COLO829 (cell line): ENCODE data around the gene LARP1.
"Not testable (repeated sequence)": the region's sequence is repeated elsewhere in the genome, so short reads cannot be mapped to it uniquely, and the experiment has no call there.

Experiments
- DNase-seq: peaks from one replicate; pipeline ENCODE4 v3.0.0; 2012; ENCODE audit warnings: low spot score

LARP1 gene

DNA sequence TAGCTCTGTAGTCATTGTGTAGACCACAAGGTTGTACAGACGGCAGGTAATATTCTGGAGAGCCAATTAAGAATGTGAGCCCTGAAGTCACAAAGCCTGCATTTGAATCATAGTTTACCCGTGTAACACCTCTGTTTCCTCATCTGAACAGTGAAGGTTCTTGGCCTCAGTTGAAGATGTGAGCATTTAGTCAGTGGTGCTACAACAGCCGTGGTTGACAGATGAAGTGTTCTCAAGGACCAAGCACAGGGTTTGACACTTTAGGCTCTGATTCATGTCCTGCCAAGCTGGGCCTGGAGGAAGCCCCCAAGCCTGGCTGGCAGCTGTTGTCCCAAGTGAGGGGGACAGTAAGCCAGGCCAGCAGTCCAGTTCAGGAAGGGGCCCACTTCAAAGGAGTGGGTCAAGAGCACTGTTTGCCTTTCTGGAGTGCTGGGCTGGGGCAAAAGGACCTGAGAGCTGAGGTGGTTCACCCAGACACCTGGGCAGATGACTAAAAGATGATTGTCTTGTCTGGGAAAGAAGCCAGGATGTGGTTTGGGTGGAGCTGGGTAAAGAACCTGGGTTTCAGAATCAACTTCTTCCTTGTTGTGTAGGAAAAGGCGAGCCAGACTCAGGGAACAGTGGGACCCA is 74.5 kb downstream of the LARP1 start:
- DNase-seq: no peak

DNA sequence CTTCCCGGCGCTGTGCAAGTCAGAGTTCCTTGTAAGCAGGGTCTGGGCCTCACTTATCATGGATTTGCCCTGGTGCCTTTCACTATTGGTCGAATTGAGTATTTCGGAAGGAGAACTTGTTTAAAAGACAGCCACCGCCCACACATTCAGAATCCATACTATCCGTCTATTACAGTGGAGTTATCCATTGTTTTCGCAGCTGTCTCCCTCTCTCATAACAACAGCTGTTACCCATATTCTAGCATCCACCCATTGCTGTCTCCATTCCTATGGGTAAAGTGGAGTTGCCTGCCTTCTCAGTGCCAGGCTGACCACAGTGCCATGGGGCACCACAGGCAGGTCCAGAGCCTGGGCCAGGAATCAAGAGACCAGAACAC is 75.0 kb downstream of the LARP1 start:
- no peak for DNase-seq

DNA sequence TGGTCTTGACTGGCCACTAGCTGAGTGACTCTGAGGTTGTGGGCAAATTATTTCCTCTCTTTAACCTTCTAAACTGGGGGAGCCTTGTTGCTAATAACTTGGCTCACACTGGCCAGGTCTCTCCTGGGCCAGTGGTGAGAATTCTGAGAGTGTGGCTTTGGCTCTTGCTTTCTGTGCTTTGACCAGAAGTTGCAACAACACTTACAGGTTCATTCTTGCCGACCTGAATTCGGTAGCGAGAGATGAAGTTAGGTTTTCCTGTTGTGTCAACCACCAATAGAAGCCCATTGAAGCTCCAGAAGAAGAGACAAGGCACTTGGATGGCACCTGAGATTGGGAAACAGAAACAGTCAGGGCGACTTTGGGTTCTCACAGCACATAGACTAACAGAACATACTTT is 75.4 kb downstream of the LARP1 start:
- no peak for DNase-seq

DNA sequence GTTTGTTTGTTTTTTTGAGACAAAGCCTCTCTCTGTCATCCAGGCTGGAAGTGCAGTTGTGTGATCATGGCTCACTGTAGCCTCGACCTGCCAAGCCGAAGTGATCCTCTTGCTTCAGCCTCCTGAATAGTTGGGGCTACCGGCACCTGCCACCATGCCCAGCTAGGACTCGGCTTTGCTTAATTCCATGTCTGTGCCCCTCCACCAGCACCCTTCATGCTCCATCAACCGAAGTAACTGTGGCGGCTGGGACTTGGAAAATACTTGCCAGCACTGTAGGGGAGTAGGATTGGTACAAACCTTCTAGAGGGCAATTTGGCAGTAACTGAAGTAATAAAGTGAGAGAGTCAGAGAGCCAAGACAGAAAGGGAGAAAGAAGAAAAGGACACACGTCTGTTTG is 76.3 kb downstream of the LARP1 start:
- DNase-seq: no peak

DNA sequence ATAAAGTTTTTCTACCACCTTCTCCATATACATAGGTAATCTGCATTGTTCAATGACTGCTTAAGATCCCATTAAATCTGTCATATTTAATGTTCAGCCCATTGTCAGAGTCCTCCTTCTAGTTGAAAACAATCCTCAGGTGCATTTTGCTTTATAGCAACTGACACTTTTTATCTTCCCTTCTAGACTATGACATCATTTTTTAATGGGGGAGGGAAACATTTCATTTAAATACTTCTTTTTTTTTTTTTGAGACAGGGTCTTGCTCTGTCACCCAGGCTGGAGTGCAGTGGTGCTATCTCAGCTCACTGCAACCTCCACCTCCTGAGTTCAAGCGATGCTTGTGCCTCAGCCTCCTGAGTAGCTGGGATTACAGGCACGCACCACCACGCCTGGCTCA is 77.6 kb downstream of the LARP1 start:
- not testable (repeated sequence) for DNase-seq

DNA sequence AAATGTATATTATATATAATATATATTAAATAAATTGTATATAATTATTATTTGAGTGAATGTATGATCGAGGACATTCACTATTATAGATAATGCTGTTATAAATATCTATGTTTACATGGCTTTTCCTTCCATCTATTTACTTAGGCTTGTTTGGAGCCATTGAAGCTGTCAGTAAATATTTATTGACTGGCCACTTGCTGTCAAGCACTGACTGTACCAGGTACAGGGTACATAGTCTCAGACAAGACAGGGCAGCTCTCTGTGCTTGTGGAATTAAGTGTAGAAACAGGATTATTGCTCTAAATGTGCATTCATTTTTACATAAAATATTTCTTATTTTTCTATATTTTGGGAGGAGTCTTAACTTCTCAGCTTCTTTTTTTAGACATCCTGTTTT is 78.9 kb downstream of the LARP1 start:
- no peak for DNase-seq

DNA sequence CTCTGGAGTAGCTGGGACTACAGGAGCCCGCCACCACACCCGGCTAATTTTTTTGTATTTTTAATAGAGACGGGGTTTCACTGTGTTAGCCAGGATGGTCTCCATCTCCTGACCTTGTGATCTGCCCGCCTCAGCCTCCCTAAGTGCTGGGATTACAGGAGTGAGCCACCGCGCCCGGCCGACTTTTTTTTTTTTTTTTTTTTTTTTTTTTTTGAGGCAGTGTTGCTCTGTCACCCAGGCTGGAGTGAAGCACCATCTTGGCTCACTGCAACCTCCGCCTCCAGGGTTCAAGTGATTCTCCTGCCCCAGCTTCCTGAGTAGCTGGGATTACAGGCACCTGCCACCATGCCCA is 80.5 kb downstream of the LARP1 start:
- not testable (repeated sequence) for DNase-seq

DNA sequence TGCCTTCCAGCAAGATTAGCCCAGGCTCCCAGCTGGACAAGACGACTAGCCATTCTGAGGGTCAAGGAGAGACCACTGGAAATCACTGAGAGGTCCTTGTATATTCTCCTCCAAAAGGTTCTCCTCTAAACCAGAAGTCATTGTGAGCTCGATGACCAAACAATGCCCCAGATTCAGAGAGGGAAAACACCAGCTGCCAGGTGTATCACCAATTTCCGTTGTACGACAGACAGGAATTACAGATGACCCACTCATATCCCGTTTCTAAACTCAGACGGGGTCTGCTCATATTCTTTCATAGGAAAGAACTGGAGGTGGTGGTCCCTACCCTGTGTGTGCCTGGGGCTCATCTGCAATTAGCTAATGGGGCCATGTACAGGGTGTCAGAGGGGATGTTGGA is 81.0 kb downstream of the LARP1 start:
- DNase-seq: no peak

DNA sequence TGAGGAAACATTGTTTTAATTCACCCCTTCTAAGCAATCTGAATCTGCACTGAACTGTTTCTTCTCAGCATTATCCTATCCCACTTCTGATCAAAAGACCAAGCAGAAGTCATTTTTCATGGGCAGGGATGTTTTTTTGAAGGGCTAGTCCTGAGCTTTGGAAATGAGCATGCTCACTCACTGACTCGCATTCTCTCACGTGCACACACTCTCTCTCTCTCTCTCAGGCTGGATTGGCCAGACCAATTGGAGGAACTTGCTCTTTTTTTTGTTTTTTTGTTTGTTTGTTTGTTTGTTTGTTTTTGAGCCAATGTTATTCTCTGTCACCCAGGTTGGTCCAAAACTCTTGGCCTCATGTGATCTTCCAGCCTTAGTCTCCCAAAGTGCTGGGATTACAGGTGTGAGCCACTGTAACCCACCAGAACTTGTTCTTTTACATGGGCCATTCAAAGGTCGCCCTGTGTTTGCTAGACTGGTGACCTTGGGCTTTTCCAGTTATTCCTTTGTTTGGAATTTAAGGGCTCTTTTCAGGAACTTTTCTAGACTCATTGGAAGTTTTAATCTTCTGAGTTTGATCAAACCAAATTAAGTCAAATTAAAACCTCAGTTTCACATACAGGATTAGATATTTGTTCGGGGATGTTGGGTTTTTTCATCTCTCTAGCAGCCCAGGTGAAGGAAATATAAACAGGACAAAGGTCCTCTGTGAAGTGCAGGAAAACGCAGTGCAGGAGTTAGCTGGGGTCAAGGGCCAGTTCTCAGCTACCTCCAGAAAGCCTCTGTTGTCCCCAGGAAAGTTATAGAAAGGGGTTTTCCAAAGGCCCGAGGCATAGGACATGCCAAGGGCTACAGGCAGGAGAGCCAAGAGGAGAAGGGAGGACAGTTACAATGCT is 82.1 kb downstream of the LARP1 start:
- DNase-seq: no peak

DNA sequence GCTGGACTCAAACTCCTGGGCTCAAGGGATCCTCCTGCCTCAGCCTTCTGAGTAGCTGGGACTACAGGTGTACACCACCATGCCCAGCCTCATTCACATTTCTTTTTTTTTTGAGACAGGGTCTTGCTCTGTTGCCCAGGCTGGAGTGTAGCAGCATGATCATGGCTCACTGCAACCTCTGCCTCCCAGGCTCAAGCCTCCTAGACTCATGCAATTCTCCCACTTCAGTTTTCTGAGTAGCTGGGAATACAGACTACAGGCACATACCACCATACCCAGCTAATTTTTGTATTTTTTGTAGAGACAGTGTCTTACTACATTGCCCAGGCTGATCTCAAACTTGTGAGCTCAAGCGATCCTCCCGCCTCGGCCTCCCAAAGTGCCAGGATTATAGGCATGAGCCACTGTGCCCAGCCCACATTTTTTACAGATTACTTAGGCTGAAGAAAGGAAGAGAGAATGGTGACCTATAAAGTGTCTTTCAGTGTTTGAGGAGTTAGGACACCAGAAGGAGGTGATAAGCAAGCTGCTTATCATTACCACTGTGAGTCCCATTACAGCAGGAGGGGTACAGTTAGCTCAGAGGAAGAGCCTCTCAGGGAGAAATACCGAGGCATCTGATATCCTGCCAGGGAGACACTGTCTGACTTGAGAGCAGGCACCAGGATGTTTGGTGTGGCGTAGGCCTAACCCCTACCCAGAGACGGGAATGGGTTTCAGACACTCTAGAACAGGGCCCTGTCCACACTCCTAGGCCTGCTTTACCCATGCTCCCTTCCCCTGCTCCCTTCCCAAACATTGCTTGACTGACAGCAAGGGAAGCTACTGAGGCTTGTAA is 85.5 kb downstream of the LARP1 start:
- no peak for DNase-seq

DNA sequence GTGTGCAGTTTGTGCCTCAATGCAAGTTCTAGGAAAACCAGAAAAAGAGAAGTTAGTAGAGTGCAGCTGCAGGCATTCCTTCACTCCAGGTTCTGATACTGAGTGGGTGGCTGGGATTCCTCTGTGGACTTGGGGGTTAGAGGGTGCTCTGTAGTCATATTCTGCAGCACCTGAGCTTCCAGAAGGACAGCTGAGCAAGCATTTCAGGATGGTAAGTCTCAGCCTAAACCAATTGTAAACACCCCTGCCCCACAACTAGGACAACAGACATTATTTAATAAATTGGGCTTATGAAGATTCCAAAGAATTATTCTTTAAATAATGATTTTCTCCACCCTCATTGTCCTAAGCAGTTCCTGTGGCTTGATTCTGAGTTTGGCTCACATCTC is 86.1 kb downstream of the LARP1 start:
- no peak for DNase-seq

DNA sequence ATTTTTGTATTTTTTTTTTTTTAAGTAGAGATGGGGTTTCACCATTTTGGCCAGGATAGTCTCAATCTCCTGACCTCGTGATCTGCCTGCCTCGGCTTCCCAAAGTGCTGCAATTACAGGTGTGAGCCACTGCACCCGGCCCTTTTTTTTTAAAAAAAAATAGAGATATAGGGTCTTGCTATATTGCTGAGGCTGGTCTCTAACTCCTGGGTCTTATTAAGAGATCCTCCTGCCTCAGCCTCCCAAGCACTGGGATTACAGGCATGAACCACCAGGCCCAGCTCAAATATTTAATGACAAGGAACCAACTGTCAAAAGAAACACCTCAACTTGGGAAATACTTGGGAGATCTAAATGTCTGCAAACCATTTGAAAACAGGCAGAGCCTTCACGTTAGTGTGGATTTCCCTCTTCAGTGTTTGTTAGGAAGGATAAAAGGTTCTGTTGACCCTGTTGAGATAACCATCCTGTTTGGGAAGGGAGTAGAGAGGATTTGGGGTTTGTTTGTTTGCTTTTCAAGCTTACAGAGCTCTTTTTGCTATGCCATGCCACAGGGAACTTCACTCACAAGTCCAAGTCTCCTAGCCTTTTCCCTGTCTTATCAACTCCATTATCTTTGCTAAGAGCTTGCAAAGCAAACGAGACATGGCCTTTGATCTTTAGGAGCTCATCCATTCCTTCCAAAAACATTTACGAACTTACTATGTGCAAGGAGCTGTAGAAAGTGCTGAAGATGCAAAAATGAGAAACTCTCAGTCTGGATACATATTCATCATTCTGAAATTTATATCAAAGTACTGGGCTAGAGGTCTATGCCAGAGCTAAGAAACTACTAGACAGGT is 87.7 kb downstream of the LARP1 start:
- no peak for DNase-seq

DNA sequence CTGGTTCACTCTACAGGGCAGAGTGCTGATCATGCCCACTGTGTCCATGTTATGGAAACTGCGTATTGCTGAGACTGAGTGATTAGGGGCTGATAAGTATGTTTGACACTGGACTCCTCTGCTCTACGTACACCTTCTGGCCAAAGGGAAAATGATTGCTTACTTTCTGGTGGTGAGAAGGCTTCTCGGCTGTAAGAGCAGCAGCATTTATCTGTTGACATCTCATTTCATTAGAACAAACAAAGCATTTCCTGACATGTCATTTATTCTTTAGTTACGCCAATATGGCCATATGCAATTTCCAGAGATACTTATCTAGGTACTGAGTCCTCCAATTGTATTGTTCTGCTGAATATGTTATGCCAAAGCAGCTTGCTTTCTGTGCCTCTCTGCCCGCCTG is 89.6 kb downstream of the LARP1 start:
- no peak for DNase-seq

DNA sequence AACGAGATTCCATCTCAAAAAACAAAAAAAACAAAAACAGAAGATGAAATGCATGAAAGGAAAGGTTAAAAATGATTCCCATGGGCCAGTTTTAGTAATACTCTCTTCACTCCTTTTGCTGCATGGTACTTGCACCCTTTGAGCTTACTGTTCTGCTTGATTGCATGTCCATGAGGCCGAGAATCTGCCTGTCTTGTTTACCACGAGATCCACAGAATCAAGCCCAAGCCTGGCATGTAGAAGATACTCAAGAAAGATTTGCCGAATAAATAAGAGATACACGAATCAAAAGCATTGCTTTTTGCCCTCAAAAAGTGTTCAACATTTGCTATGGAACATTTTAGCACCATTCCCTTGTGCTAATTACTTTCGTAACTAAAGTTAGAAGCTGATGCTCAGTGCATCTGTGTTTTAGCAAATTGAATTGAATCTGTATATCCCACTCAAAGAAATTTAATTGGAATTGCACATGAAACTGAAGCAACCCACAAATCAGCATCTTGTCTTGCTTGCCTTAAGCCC is 94.1 kb downstream of the LARP1 start:
- no peak for DNase-seq

DNA sequence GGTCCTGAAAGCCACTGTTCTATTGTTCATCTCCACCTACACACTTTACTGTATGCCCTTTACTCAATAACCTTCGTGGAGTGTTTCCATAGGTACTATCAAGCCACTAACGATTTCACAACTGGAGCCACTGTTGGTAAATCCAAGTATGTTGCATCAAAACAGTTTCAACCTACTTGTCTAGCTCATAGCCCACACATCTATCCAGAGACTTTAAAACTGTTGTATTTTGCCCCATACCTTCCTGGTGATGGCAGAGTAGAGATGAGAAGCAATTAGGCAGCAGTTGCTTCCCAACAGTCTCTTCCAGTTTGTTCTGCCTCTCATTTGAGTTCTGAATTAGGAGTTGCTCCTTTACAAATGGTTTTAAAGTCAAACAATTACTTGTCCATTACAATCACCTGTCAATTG is 94.6 kb downstream of the LARP1 start:
- no peak for DNase-seq

DNA sequence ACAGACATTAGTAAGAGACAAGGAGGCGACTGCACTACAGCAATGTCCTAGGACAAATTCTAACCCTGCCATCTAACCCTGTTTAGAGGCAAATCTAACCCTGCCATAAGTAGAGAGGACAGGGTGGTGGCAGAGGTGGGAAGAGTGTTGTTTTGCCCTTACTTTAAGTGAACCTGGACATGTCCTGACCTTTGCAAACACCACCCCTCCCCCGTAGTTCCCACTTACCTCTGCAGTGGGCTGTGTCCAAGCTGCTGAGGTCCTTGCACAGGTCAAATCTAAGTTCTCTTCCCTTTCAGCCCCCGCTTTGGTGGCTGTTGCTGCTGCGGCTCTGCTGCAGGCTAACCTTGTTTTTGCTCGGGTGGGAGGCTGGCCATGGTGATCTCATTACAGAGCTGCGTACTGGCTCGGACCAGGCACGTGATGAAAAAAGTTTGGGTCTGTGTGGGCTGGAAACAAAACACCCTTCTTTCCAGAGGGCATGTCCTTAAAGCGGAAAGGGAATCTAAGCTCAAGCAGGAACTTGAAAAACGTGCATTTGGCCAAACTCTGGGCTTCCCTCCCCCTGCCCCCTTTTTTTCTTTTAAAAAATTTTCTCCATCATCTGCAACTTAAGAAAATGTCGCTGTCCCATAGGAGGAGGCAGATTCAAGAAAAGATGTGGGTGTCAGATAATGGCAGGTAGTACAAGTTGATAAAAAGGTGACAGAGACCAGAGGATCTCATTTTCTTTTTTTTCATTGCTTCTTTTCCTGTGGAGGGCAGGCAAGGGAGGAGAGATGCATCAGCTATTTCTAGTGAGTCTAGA is 95.3 kb downstream of the LARP1 start, which contains the start of gene FAXDC2:
Gene FAXDC2 (minus strand): TSS at position 349 of the 808 bp plus-strand sequence. CDS start 12,425 bp downstream, outside the sequence.
- peak; percentile 74 for DNase-seq

DNA sequence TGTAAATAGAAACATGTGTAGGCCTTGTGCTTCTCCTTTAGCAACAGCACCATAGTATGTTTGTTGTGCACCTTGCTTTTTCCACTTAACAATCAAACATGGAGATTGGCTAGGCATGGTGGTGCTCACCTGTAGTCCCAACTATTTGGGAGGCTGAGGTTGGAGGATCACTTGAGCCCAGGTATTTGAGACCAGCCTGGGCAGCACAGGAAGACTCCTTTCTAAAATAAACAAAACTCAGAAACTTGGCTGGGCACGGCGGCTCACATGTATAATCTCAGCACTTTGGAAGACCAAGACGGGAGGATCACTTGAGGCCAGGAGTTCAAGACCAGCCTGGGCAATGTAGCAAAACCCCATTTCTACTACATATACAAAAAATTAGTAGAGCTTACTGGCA is 96.2 kb downstream of the LARP1 start:
- DNase-seq: no peak

DNA sequence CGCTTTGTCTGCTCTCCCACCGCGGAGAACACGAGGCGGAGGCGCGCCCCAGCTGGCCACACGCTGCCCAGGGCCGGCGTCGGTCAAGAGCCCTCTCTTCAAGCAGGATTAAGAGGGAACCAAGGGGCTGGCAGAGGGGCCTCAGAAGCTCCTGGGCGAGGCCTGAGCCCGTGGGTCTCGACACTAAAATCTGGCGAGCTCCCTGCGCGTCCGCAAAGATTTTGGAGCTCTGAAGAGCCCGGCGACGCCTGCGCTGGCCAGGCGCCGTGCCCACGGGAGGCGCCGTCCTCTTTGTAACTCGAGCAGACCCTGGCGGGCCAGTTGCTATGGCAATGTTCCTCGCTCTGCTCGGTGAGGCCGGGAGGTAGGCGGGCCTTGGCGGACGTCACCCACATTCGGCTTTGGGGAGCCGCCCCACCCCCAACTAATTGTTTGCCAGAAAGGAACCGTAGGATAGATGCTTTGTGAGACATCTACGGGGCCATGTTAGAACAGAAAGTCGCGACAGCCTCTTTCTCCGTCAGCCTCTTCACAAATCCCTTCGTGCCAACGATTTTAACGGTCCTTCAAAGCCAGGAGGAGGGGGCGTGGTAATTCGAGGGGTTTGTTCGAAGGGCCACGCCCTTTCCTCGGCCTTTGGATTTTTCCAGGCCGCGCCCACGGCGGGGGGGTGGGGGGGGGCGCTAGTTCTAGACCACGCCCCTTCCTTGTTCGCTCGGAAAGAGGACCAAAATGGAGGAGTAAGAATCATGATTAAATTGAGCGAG is 102.5 kb downstream of the LARP1 start:
- peak; percentile 66 for DNase-seq

DNA sequence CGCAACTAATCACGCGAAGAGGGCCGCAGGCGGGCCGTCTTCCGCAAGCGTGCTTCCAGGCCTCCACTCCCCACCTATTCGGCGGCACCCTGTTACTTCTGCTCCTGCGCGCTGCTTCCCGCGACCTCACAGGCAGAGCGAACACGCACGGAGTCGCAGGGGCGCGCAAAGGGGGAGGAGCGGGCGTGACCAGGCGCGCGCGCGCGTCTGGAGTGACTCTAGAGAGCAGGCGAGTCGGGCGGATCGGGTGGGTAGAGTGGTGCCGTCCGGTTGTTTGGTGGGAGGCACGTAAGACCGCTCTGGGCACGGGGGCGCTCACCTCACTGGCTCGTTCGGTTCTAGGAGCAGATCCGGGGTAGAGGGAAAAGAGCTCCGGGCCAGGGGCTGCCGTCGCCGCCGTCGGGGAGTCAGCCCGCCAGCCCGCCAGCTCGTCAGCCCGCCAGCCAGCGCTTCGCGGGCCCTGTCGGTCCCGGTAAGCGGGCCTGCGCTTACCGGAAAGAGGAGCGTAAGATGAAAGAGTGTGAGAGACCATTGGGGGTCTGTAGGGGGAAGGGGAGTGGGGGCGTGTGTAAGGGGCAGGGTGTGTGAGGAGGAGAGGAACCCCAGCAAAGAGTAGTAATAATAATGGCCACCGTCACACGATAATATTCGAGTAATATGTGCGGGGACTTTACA is 103.3 kb downstream of the LARP1 start, which contains the start of gene CNOT8:
Gene CNOT8 (plus strand): TSS at position 331 of the 675 bp plus-strand sequence. CDS start 4,652 bp downstream, outside the sequence.
- DNase-seq: peak; percentile 69
